GM23248 (cell line): ENCODE measurements around the gene PLA2G7.

Experiments used
- EZH2 ChIP-seq: fragments of 200-600 bp; sonication (generic); IDR thresholded peaks from 2 replicates; pipeline ENCODE4 v1.6.1; 2018; ENCODE audit warnings: antibody characterized with exemption, mild to moderate bottlenecking; ENCODE audit not compliant: insufficient read depth, poor library complexity, severe bottlenecking
- EZH2phosphoT487 ChIP-seq: fragments of 200-600 bp; sonication (generic); IDR thresholded peaks from 2 replicates; pipeline ENCODE4 v1.6.1; 2018; ENCODE audit warnings: antibody characterized with exemption, moderate library complexity, mild to moderate bottlenecking, low read depth; ENCODE audit not compliant: insufficient read depth

GRCh38 chr6:46719099-46719498 is 16.1 kb downstream of the PLA2G7 start:
- TF ChIP-seq EZH2 (no peak), EZH2phosphoT487 (no peak)
